Endothelial cell of umbilical vein (primary cell): ENCODE data around the gene HES6.

Experiments
- EZH2 ChIP-seq: IDR thresholded peaks from 2 replicates; pipeline ENCODE4 v1.6.1; 2012; ENCODE audit warnings: borderline replicate concordance, low read depth, mild to moderate bottlenecking, moderate library complexity, low read length, inconsistent platforms; ENCODE audit not compliant: severe bottlenecking
- FOS ChIP-seq: IDR thresholded peaks from 2 replicates; pipeline ENCODE4 v1.6.1; 2011; ENCODE audit warnings: mild to moderate bottlenecking, low read length, moderate library complexity, borderline replicate concordance; ENCODE audit not compliant: insufficient read depth
- JUN ChIP-seq: IDR thresholded peaks from 2 replicates; pipeline ENCODE4 v1.6.1; 2011; ENCODE audit warnings: borderline replicate concordance, low read depth; ENCODE audit not compliant: insufficient read length, insufficient read depth
- MYC ChIP-seq: IDR thresholded peaks from one replicate; pipeline ENCODE4 v1.6.1; 2011; ENCODE audit warnings: mild to moderate bottlenecking, low read depth, low read length
- POLR2A ChIP-seq: IDR thresholded peaks from 2 replicates; pipeline ENCODE4 v1.6.1; 2012; ENCODE audit warnings: low read depth, mild to moderate bottlenecking, control low read depth, low read length
- POLR2AphosphoS5 ChIP-seq: IDR thresholded peaks from 2 replicates; pipeline ENCODE4 v1.6.1; 2012; ENCODE audit warnings: low read depth, mild to moderate bottlenecking, control low read depth, low read length, moderate library complexity; ENCODE audit not compliant: insufficient read depth
- TF ChIP-seq, protein P1 (sequence below), 2 donors: IDR thresholded peaks; 1 replicate in 1 of 2; 2 replicates in 1 of 2; pipeline ENCODE4 v1.5.1; 2011; ENCODE audit warnings: low read length in 2 of 2, mild to moderate bottlenecking in 2 of 2, moderate library complexity in 2 of 2, control low read depth in 1 of 2, inconsistent platforms in 1 of 2, low read depth in 1 of 2; ENCODE audit not compliant: insufficient read depth in 1 of 2; ENCODE audit errors: extremely low read depth in 1 of 2

DNA sequence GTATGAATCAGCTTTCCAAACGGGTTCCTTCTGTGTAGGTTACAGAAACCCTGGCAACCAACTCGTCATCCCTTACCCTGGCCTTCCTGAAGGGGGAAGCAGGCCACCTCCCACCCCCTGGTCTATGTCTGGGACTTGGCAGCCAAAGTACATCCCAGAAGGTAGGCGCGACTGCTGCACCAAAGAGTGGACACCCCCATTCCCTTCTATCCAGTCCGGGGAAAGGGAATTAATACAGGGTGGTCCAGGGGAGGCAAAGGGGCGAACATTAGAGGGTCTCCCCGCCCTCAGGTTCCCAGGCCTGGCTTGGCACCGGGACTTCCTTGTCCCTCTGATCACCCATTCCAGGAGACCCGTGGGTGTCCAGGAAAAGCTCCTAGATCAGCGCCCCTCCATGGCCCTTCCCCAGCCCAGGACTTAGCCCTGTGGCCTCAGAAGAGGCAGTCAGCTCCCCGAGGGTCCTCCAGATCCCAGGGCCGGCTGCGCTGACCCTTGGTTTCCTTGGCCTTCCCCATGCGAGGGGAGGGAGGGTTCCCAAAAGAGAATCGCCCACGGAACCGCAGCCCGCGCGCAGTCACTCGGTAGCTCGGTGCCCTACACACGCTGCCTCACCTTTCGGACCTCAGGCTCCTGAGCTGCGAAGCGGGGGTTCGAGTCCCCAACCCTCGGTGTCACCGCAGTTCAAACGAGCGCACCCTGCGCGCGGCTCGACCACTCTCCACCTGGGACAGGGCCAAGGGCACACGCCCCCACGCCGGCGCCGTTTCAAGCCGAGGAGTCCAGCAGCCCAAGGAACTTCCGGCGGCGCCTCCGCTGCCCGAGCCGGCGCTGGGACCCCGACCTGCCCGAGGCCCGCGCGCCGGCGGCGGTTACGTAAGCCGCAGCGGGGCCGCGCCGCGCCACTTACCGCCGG is 48.2 kb upstream of the HES6 start, which contains the start of gene PER2:
- TF ChIP-seq POLR2A (no peak), MYC (no peak), EZH2 (no peak), POLR2AphosphoS5 (no peak), JUN (no peak), FOS (no peak)
- TF ChIP-seq, protein P1, sequence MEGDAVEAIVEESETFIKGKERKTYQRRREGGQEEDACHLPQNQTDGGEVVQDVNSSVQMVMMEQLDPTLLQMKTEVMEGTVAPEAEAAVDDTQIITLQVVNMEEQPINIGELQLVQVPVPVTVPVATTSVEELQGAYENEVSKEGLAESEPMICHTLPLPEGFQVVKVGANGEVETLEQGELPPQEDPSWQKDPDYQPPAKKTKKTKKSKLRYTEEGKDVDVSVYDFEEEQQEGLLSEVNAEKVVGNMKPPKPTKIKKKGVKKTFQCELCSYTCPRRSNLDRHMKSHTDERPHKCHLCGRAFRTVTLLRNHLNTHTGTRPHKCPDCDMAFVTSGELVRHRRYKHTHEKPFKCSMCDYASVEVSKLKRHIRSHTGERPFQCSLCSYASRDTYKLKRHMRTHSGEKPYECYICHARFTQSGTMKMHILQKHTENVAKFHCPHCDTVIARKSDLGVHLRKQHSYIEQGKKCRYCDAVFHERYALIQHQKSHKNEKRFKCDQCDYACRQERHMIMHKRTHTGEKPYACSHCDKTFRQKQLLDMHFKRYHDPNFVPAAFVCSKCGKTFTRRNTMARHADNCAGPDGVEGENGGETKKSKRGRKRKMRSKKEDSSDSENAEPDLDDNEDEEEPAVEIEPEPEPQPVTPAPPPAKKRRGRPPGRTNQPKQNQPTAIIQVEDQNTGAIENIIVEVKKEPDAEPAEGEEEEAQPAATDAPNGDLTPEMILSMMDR (IDR thresholded peaks at IDR 0.05; ENCODE audit: extremely low read depth in 1 of 2, insufficient read depth in 1 of 2, low read depth in 1 of 2, low read length in 2 of 2), result no peak
